ENCODE data around the gene SURF2. TPM values are rescaled to one million over a fixed set of nuclear protein-coding genes. Genes with fewer than 3 reads are reported as not detected.

The SURF2 gene
- 27.8 TPM for total RNA-seq (2021; ENCODE audit: unreplicated experiment)
- polyA plus RNA-seq (2012): 32.2 and 37.2 TPM in 2 replicates
- percentile 54 among the genes with signal in this experiment for Bru-seq, nascent RNA
- BruChase-seq, experiment 1, labeled RNA remaining after a 6-hour chase: percentile 63 among the genes with signal in this experiment
- percentile 58 among the genes with signal in this experiment for BruChase-seq, experiment 2, labeled RNA remaining after a 2-hour chase
- long read RNA-seq, transcript SURF2-201 (6 exons, 842 nt): major isoform, 26 of 62 reads
- long read RNA-seq, partial matches to known transcripts: 22 of 62 reads
- long read RNA-seq, other reads (novel, unspliced or antisense): 14 of 62 reads

GRCh38 chr9:133356391-133357091, at the start of gene SURF2, which contains the start of gene SURF1:
Gene SURF2 (plus strand): TSS chr9:133356550. CDS start chr9:133356593, 43 bp downstream.
Gene SURF1 (minus strand): TSS chr9:133356487. CDS start chr9:133356453, 34 bp downstream.
- no peaks in the 10 kb centered on the region for H3K9me3 ChIP-seq (ENCODE audit: control insufficient read depth in 1 of 2, insufficient read depth in 1 of 2, low read depth in 1 of 2, low read length in 2 of 2)
- no peaks in the 10 kb centered on the region for H3K27me3 ChIP-seq (ENCODE audit: insufficient read depth, low read length)
- peak within 1 kb of the TSS; percentile 61 for H3K27ac ChIP-seq (ENCODE audit: low read depth, low read length)
- BruUV-seq (replicated peaks): no TSS peak
- peak within 1 kb of the TSS; percentile 93 for H3K4me2 ChIP-seq (ENCODE audit: low read length)
- peaks cover 9% of the 10 kb centered on the region; the same call in 1 of the 2 replicates for H4K20me1 ChIP-seq (ENCODE audit: insufficient read depth)
- ChIA-PET POLR2A (interaction anchor here (1.3 to 2.0 kb wide), 5 partner anchors 9 to 18 kb away, joined by 4 to 15 read pairs (median 7); partner anchors contain the start of genes MED22 and RPL7A), RAD21 (ENCODE audit: low non-redundant PET in 1 of 2, low total read pairs in 2 of 2, uncharacterized antibody in 2 of 2, unreplicated experiment in 2 of 2) (interaction anchor here in 1 of 2 experiments (0.8 kb wide), 1 partner anchor 167 kb away, joined by 6 read pairs; no protein-coding TSS in a partner anchor), CTCF (interaction anchor here (1.0 to 1.5 kb wide), 2 partner anchors 48 to 130 kb away, joined by 3 to 4 read pairs; no protein-coding TSS in a partner anchor)
- H3K79me2 ChIP-seq (ENCODE audit: insufficient read depth, low read length): peaks cover 52% of the 10 kb centered on the region
- H2AFZ ChIP-seq (ENCODE audit: low read depth, low read length, poor library complexity, severe bottlenecking): no peak within 1 kb of the TSS
- H3K9me2 ChIP-seq (ENCODE audit: insufficient read depth): no peaks in the 10 kb centered on the region
- intact Hi-C loops (cut with micrococcal nuclease): loop anchor here (5.0 to 10.0 kb wide), 2 partner anchors 131 to 638 kb away; partner anchors contain the start of gene VAV2
- H3K4me3 ChIP-seq (replicated peaks in 1 of 2; ENCODE audit: low read depth in 1 of 2, low read length in 2 of 2): peak within 1 kb of the TSS; percentile 87 to 96
- peak within 1 kb of the TSS; percentile 84 for H3K9ac ChIP-seq (ENCODE audit: low read length)
- DNase-seq (ENCODE audit: low read depth, low spot score) (no peak), ATAC-seq (peak; percentile 78)
- H3K4me1 ChIP-seq (ENCODE audit: control insufficient read depth in 1 of 2, insufficient read depth in 2 of 2, low read length in 2 of 2): peaks cover 7 to 24% of the 10 kb centered on the region in 2 experiments; a peak in 3 of 4 replicates
- H3K36me3 ChIP-seq (ENCODE audit: control insufficient read depth in 1 of 2, insufficient read depth in 2 of 2, low read length in 2 of 2): peaks cover 24 to 28% of the 10 kb centered on the region in 2 experiments
- TF ChIP-seq CBX3 (IDR thresholded peaks at IDR 0.05; ENCODE audit: low read depth) (no peak), ZBTB33 (IDR thresholded peaks at IDR 0.05; ENCODE audit: extremely low read depth, insufficient replicate concordance, low read length) (no peak), EZH2phosphoT487 (IDR thresholded peaks at IDR 0.05; ENCODE audit: borderline replicate concordance) (no peak), RAD21 (IDR thresholded peaks at IDR 0.05; ENCODE audit: low read depth) (no peak), ZFX (IDR thresholded peaks at IDR 0.05) (0 out of 2 replicates have a peak, but pooled peaks have one; percentile 26), EZH2 (IDR thresholded peaks at IDR 0.05) (no peak), POLR2AphosphoS5 (IDR thresholded peaks at IDR 0.05; ENCODE audit: low read depth, low read length) (peak; percentile 92), TCF7L2 (IDR thresholded peaks at IDR 0.05; ENCODE audit: borderline replicate concordance, extremely low read depth, insufficient read depth, insufficient read length) (no peak), ZNF274 (IDR thresholded peaks at IDR 0.05; ENCODE audit: low read depth, low read length) (no peak), JUND (IDR thresholded peaks at IDR 0.05) (no peak), SRF (IDR thresholded peaks at IDR 0.05; ENCODE audit: low read depth) (no peak), CTCF (IDR thresholded peaks at IDR 0.05 in 2 of 3, conservative IDR thresholded peaks at IDR 0.05 in 1 of 3; ENCODE audit: borderline replicate concordance in 1 of 3, insufficient read depth in 1 of 3, low read depth in 2 of 3, low read length in 2 of 3) (peak in 2 of 3 experiments; percentile 11 to 19; a peak in 1 of 6 replicates), POLR2A (IDR thresholded peaks at IDR 0.05; ENCODE audit: borderline replicate concordance, extremely low read depth, insufficient read depth, insufficient read length) (peak; percentile 94)
- TF ChIP-seq, protein P1, sequence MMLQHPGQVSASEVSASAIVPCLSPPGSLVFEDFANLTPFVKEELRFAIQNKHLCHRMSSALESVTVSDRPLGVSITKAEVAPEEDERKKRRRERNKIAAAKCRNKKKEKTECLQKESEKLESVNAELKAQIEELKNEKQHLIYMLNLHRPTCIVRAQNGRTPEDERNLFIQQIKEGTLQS (IDR thresholded peaks at IDR 0.05): no peak
- TF ChIP-seq, protein P2, sequence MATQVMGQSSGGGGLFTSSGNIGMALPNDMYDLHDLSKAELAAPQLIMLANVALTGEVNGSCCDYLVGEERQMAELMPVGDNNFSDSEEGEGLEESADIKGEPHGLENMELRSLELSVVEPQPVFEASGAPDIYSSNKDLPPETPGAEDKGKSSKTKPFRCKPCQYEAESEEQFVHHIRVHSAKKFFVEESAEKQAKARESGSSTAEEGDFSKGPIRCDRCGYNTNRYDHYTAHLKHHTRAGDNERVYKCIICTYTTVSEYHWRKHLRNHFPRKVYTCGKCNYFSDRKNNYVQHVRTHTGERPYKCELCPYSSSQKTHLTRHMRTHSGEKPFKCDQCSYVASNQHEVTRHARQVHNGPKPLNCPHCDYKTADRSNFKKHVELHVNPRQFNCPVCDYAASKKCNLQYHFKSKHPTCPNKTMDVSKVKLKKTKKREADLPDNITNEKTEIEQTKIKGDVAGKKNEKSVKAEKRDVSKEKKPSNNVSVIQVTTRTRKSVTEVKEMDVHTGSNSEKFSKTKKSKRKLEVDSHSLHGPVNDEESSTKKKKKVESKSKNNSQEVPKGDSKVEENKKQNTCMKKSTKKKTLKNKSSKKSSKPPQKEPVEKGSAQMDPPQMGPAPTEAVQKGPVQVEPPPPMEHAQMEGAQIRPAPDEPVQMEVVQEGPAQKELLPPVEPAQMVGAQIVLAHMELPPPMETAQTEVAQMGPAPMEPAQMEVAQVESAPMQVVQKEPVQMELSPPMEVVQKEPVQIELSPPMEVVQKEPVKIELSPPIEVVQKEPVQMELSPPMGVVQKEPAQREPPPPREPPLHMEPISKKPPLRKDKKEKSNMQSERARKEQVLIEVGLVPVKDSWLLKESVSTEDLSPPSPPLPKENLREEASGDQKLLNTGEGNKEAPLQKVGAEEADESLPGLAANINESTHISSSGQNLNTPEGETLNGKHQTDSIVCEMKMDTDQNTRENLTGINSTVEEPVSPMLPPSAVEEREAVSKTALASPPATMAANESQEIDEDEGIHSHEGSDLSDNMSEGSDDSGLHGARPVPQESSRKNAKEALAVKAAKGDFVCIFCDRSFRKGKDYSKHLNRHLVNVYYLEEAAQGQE (IDR thresholded peaks at IDR 0.05; ENCODE audit: low read depth): no peak
- TF ChIP-seq, protein P3, sequence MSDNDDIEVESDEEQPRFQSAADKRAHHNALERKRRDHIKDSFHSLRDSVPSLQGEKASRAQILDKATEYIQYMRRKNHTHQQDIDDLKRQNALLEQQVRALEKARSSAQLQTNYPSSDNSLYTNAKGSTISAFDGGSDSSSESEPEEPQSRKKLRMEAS (IDR thresholded peaks at IDR 0.05): no peak
